Measurements from ENCODE around the gene MTM1.

Gene MTM1

DNA sequence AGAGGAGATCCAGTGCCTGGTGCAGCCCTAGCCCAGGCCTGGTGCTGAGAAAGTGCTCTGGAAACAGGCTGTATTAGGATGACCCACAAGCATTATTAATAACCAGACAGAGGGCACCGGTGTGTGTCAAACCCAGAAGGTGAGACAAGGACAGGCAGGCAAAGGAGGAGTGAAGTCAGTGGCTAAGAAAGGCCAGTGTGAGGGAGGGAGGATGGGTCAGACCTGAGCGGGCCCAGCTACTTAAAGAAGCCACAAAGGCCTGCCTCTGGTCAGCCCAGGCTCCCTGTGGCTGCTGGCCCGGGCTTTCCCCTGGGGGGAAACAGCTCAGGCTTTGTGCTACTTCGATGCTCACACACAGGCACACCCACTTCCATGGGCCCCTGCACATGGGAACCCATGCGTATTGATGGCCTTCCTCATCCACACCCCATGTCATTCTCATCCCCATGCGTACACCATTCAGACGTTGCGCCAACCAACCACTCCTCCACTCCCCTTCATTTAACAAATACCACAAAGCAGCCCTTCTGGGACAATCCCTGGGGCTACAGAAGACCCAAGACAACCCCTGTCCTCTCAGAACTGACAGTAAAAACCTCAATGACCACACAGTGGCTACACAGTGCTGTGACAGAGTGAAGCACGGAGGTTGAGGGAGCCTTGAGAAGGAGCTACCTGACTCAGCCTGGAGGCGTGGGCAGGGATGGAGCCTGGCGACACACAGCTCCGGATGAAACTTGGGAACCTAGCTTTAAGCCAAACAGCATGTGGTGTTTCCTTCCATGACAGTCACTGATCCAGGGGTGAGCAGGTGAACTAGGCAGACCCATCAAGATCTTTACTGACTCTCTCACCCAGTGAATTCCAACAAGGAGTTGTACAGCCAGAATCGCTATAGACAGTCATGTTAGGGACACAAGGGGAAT, 24.9 kb upstream of the MTM1 start:
- no peak for FAIRE-seq
- no peak for TF ChIP-seq POLR2A (IDR thresholded peaks at IDR 0.05; ENCODE audit: low read depth, low read length)
- no peak for DNase-seq (ENCODE audit: insufficient read length, low spot score)

GRCh38 chrX:150544222-150544787, 24.1 kb upstream of the MTM1 start:
- DNase-seq (ENCODE audit: insufficient read length, low spot score): no peak
- no peak for FAIRE-seq
- no peak for TF ChIP-seq POLR2A (IDR thresholded peaks at IDR 0.05; ENCODE audit: low read depth, low read length)

DNA sequence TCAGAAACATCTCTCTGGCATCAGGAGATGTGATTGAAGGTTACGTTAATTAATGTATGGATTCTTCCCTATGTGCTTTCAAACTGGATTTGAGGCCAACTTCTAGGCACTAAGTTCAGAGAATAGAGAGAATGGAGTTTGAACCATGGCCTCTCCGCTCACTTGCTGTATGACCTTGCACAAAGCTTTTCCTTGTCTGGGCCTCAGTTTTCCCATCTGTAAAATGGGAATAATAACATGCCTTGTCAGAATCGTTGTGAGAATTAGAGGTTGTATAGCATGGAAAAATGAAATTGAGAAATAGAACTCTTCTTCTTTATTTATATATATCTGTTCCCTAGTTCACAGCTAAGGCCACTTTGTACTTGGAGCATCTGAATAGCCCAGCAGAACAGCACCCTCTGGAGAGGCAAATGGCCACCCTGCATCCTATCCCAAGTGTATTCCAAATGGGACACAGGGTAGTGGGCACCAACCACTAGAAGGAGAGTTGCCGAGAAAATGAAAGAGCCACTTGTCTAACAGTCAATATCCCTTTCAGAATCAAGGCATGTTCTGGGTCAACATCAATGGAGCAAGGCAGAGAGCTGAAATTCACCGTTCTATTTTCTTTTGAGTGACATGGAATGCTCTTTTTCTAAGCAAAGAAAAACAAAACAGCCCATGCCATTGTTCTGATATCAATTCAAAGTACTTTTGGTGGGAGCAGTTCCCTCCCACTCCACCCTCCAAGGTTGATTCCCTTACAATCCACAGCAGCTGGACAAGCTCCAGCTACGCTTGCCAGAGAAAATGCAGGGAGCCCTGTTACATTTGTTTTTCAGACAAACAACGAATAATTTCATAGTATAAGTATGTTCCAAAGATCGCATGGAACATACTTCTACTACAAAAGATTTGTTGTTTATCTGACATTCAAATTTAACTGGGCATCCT, 23.3 kb upstream of the MTM1 start:
- TF ChIP-seq POLR2A (IDR thresholded peaks at IDR 0.05; ENCODE audit: low read depth, low read length): no peak
- DNase-seq (ENCODE audit: insufficient read length, low spot score) (no peak), FAIRE-seq (no peak)

GRCh38 chrX:150546711-150547153, 21.7 kb upstream of the MTM1 start:
- DNase-seq (ENCODE audit: insufficient read length, low spot score) (no peak), FAIRE-seq (no peak)
- TF ChIP-seq POLR2A (IDR thresholded peaks at IDR 0.05; ENCODE audit: low read depth, low read length): no peak

DNA sequence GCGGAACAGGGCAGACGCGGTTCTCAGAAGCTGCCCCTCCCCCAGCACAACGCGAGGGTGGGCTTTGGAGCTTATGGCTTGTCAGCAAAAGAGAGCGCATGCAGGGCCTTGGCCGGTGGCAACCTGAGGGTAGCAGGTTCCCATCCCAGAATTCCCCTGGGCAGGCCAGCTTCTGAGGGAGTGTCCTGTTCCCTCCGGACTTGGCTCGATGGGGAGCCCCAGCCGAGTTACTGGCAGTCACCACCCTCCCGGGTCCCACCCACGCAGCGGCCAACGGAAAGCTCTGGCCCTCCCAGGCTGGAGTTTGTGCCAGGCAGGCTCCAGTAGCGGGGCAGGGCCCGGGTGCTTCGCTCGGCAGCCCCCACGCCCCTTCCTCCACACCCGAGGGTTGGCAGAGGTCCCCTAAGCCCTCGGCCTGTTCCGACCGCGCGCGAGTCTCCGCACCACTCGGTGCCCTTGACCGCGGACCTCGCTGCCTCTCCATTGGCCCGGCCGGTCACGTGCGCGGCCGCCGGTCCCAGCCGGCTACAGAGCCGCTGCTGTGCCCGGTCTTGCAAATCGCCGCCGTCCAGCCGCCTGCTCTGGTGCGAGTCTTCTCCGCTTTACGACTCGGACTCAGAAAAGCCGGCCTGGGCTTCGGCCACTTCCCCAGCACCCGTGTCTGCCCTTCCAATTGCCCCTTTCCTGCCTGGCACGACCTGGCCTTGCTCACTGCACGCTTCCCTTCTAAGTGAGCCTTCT, 20.9 kb upstream of the MTM1 start:
- DNase-seq (ENCODE audit: insufficient read length, low spot score) (peak; percentile 42), FAIRE-seq (no peak)
- TF ChIP-seq POLR2A (IDR thresholded peaks at IDR 0.05; ENCODE audit: low read depth, low read length): no peak; the same call in 1 of the 2 replicates

- no peak for DNase-seq (ENCODE audit: insufficient read length, low spot score)
- FAIRE-seq: no peak
- no peak for TF ChIP-seq POLR2A (IDR thresholded peaks at IDR 0.05; ENCODE audit: low read depth, low read length)
These were observed 20.2 kb upstream of the MTM1 start for GRCh38 chrX:150548251-150548650.

GRCh38 chrX:150548684-150549083, 19.7 kb upstream of the MTM1 start:
- peak; percentile 11 for FAIRE-seq
- DNase-seq (ENCODE audit: insufficient read length, low spot score): peak; percentile 19
- no peak for TF ChIP-seq POLR2A (IDR thresholded peaks at IDR 0.05; ENCODE audit: low read depth, low read length)

DNA sequence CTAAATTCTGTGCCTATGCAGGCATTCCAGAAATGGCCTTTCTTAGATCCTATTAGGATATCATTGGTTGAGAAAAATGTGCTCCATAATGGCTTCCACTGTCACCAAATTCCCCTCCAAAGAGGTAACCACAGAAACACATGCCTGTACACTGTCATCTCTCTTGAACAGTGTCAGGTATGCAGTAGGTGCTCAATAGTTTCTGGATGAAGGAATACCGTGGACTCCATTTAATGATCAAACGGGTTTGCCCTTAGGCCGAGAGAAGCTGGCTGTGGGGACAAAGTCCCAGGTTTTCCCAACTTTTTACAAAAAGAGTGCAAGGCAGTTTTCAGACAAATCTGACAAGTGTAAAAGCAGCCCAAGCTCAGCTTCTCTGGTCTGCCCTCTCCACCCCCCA, 16.5 kb upstream of the MTM1 start:
- FAIRE-seq: no peak
- DNase-seq (ENCODE audit: insufficient read length, low spot score): no peak
- TF ChIP-seq POLR2A (IDR thresholded peaks at IDR 0.05; ENCODE audit: low read depth, low read length): no peak

DNA sequence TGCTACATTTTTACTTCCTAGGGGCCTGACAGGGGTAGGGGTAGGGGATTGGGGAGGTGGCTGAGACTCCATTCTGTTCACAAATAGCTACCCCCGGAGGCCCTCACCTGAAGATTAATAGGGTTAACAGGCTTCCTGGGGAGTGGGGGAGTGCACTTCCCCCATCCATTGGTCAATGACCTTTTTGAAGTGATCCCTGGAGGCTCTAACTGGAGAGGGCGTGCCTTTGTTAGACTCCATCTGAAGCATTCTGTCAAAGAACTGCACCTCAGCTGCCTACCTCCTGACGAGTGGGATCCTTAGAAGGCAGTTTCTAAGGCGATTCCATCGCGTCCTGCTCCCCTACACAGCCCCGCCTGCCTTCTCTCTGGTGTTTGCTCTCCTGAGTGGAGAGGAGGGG, 10.0 kb upstream of the MTM1 start:
- no peak for TF ChIP-seq POLR2A (IDR thresholded peaks at IDR 0.05; ENCODE audit: low read depth, low read length)
- no peak for FAIRE-seq
- no peak for DNase-seq (ENCODE audit: insufficient read length, low spot score)

- no peak for TF ChIP-seq POLR2A (IDR thresholded peaks at IDR 0.05; ENCODE audit: low read depth, low read length)
- FAIRE-seq (no peak), DNase-seq (ENCODE audit: insufficient read length, low spot score) (no peak)
These were observed 3.6 kb upstream of the MTM1 start for GRCh38 chrX:150564838-150565237.

DNA sequence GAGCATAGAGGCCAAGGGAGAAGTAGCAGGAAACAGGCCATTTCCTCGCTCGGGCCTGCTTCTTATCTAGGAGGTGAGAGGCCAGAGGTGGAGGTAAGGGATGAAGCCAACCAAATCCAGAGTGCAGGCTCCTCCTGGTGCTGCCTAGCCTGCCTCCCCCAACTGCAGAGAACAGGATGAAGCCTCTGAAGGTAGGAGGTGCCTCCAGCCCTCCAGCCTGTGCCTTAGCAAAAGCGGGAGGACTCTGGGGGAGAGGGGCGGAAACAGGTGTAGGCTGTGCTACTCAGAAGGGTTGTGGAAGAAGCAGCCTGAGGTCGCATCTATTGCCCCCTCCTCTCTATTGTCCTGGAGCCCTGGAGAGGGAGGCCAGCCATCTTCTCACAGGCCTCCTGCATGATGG, 2.9 kb upstream of the MTM1 start:
- DNase-seq (ENCODE audit: insufficient read length, low spot score) (no peak), FAIRE-seq (no peak)
- TF ChIP-seq POLR2A (IDR thresholded peaks at IDR 0.05; ENCODE audit: low read depth, low read length): no peak

DNA sequence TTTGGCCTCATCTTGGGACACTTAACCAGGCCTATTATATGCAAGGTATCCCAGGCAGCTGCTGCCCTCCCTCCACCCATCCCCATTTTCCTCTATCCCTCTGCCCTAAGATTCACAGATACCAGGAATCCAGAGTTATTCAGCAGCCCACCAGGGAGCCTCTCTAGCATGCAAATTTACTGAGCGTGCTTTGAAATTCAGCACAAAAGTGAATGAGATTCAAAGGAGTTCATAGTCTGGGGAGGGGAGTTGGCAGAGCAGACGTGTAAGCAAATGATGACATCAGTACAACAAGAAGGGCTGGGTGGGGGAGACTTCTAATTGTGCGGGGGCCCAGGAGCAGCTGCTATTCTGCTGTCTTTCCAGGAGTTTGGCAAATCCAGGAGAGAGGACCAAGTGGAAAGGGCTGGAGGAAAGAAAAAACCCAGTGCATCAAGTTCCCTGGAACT, 1.7 kb upstream of the MTM1 start:
- FAIRE-seq: no peak
- DNase-seq (ENCODE audit: insufficient read length, low spot score): no peak
- no peak for TF ChIP-seq POLR2A (IDR thresholded peaks at IDR 0.05; ENCODE audit: low read depth, low read length)

- no peak for TF ChIP-seq POLR2A (IDR thresholded peaks at IDR 0.05; ENCODE audit: low read depth, low read length)
- DNase-seq (ENCODE audit: insufficient read length, low spot score) (no peak), FAIRE-seq (no peak)
These were observed 639 bp upstream of the MTM1 start for GRCh38 chrX:150567645-150568319.

Measured in H54 (cell line).